Stimulated activated CD8-positive, alpha-beta memory T cell treated with anti-CD3 and anti-CD28 coated beads, Interleukin-12 subunit alpha, Interleukin-12 subunit beta, amount 100 ng/mL, for 1 hour (primary cell): ENCODE results near the gene HOXB5.

Experiments
- DNase-seq: peaks from one replicate; pipeline ENCODE4 v3.0.0-alpha.2; 2020; ENCODE audit warnings: low read depth

HOXB5 gene

GRCh38 chr17:48601539-48602425 is 8.2 kb upstream of the HOXB5 start:
- no peak for DNase-seq

- DNase-seq = no peak
Observed at GRCh38 chr17:48601207-48601538, 7.6 kb upstream of the HOXB5 start.

GRCh38 chr17:48600244-48601098 is 6.9 kb upstream of the HOXB5 start:
- no peak for DNase-seq

GRCh38 chr17:48599354-48599753 is 5.8 kb upstream of the HOXB5 start:
- no peak for DNase-seq

- DNase-seq = no peak
Observed at GRCh38 chr17:48598736-48599135, 5.2 kb upstream of the HOXB5 start.

GRCh38 chr17:48597778-48598631 is 4.4 kb upstream of the HOXB5 start:
- DNase-seq = no peak

GRCh38 chr17:48597528-48597777 is 3.9 kb upstream of the HOXB5 start:
- no peak for DNase-seq

GRCh38 chr17:48596735-48597527 is 3.4 kb upstream of the HOXB5 start:
- DNase-seq = no peak

GRCh38 chr17:48596000-48596734 is 2.6 kb upstream of the HOXB5 start:
- no peak for DNase-seq

- DNase-seq = no peak
Observed at GRCh38 chr17:48595278-48595999, 1.9 kb upstream of the HOXB5 start.

- DNase-seq = no peak
Observed at GRCh38 chr17:48594538-48595277, 1.1 kb upstream of the HOXB5 start.

- DNase-seq = peak; percentile 68
Observed at GRCh38 chr17:48593840-48594537, 410 bp upstream of the HOXB5 start.

GRCh38 chr17:48592577-48592976 is 1.0 kb downstream of the HOXB5 start:
- DNase-seq = no peak

- DNase-seq = no peak
Observed at GRCh38 chr17:48592057-48592514, 1.5 kb downstream of the HOXB5 start.

GRCh38 chr17:48591255-48592056 is 2.1 kb downstream of the HOXB5 start:
- DNase-seq = no peak

- no peak for DNase-seq
Observed at GRCh38 chr17:48590607-48591161, 2.9 kb downstream of the HOXB5 start.

GRCh38 chr17:48589831-48590606 is 3.6 kb downstream of the HOXB5 start, which contains the start of gene HOXB3:
Gene HOXB3 (minus strand): TSS chr17:48590241. CDS start chr17:48552474, 37,767 bp downstream.
- no peak for DNase-seq
